OCI-LY7 (cell line): ENCODE data around the gene SLC43A2. TPM values are rescaled to one million over a fixed set of nuclear protein-coding genes. Genes with fewer than 3 reads are reported as not detected.

Experiments used
- BruUV-seq: library from RNA; stranded (reverse); fragments of 400-500 nt; replicated peaks from 2 replicates; lab custom pipeline; 2021; lab: Mats Ljungman, UMichigan
- CTCF ChIA-PET: fragments of 300-600 bp; sonication (Branson Sonifier 250); formaldehyde crosslinking; loops from one replicate; lab custom pipeline; 2022; ENCODE audit warnings: antibody characterized with exemption; ENCODE audit not compliant: unreplicated experiment; lab: Charles Lee
- POLR2A ChIA-PET: fragments of 300-600 bp; sonication (Branson Sonifier 250); formaldehyde crosslinking; loops from one replicate; lab custom pipeline; 2022; ENCODE audit warnings: antibody characterized with exemption; lab: Charles Lee
- DNase-seq: peaks from one replicate; pipeline ENCODE4 v3.0.0-alpha.2; 2015; ENCODE audit warnings: low spot score
- H2AFZ ChIP-seq: fragments of 200-600 bp; sonication (generic), shearing (Covaris generic); 2 replicates; pipeline ENCODE4 v1.6.1; 2014; ENCODE audit warnings: mild to moderate bottlenecking, antibody characterized with exemption, low read length, moderate library complexity
- H3K27ac ChIP-seq: fragments of 200-600 bp; sonication (generic); 2 replicates; pipeline ENCODE4 v1.5.1; 2014; ENCODE audit warnings: mixed run types, low read depth, mild to moderate bottlenecking, moderate library complexity, low read length, inconsistent platforms; ENCODE audit not compliant: poor library complexity, severe bottlenecking
- H3K36me3 ChIP-seq: fragments of 200-600 bp; sonication (generic); 2 replicates; pipeline ENCODE4 v1.6.1; 2014; ENCODE audit warnings: mild to moderate bottlenecking, antibody characterized with exemption, low read length, moderate library complexity, mixed read lengths; ENCODE audit not compliant: insufficient read depth
- H3K4me1 ChIP-seq: fragments of 200-600 bp; sonication (generic); 2 replicates; pipeline ENCODE4 v1.5.1; 2014; ENCODE audit warnings: mild to moderate bottlenecking, low read length; ENCODE audit not compliant: insufficient read depth, poor library complexity, severe bottlenecking
- H3K4me2 ChIP-seq: fragments of 200-600 bp; sonication (generic); 2 replicates; pipeline ENCODE4 v1.6.1; 2014; ENCODE audit warnings: mild to moderate bottlenecking, low read length
- H3K4me3 ChIP-seq: fragments of 200-600 bp; sonication (generic); 2 replicates; pipeline ENCODE4 v1.5.1; 2014; ENCODE audit warnings: mild to moderate bottlenecking, low read depth, low read length; ENCODE audit not compliant: poor library complexity, severe bottlenecking
- H3K79me2 ChIP-seq: fragments of 200-600 bp; sonication (generic); 2 replicates; pipeline ENCODE4 v1.6.1; 2016; ENCODE audit warnings: low read depth, mild to moderate bottlenecking, low read length, moderate library complexity, mixed read lengths; ENCODE audit not compliant: insufficient read depth
- H3K9me2 ChIP-seq: fragments of 200-600 bp; sonication (generic); 2 replicates; pipeline ENCODE4 v1.6.1; 2016; ENCODE audit warnings: mild to moderate bottlenecking, low read length, mixed read lengths; ENCODE audit not compliant: insufficient read depth
- H3K9me3 ChIP-seq: fragments of 200-600 bp; sonication (generic); 2 replicates; pipeline ENCODE4 v1.6.1; 2014; ENCODE audit warnings: mild to moderate bottlenecking, mixed run types, low read length, mixed read lengths
- H4K20me1 ChIP-seq: fragments of 200-600 bp; sonication (generic); 2 replicates; pipeline ENCODE4 v1.6.1; 2014; ENCODE audit warnings: mild to moderate bottlenecking, antibody characterized with exemption, low read length, moderate library complexity, mixed read lengths; ENCODE audit not compliant: insufficient read depth
- EZH2phosphoT487 ChIP-seq: fragments of 200-600 bp; sonication (generic); IDR thresholded peaks from 2 replicates; pipeline ENCODE4 v1.6.1; 2018; ENCODE audit warnings: low read depth, borderline replicate concordance, mild to moderate bottlenecking, mixed run types, antibody characterized with exemption, low read length, moderate library complexity, mixed read lengths
- intact Hi-C: fragments of 100-400 bp; cut with micrococcal nuclease; formaldehyde crosslinking; loops from one replicate; pipeline ENCODE4 v1.10.0; 2022; ENCODE audit not compliant: unreplicated experiment
- total RNA-seq, 2 experiments: library from RNA; depleted of rRNA in 1 of 2; stranded (reverse); fragments of >200 nt in 1 of 2; shearing (Covaris generic) in 1 of 2; gene quantifications; 2 replicates each; pipeline ENCODE4 v1.2.3, GENCODE V29; 2014 to 2022
- TF ChIP-seq, protein P1 (sequence below): fragments of 200-600 bp; sonication (generic); conservative IDR thresholded peaks from 2 replicates; pipeline ENCODE4 v1.5.1; 2014; ENCODE audit warnings: mild to moderate bottlenecking, antibody characterized with exemption, low read length, moderate library complexity, mixed read lengths

Gene SLC43A2
- total RNA-seq, 2 experiments from 2014 or later, result 9.2 to 17.1 TPM

DNA sequence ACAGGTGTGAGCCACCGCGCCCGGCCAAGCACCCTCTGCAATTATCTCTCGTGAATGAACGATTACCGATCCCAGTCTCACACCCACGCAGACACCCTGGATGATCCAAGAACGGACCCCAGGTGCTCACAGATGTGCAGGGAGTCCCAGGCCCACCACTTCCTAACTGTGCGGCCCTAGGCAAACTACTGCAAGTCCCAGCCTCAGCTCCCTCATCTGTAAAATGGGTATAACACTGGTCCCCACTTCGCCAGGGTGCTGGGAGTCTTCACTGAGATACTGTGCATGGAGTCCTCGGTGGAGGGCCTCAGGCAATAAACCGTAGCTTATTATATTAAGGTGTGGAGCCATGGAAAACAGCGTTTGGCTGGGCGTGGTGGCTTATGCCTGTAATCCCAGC is 44.5 kb downstream of the SLC43A2 start:
- no peak for DNase-seq
- ChIA-PET POLR2A (interaction anchor here (1.1 kb wide), 1 partner anchor 10 kb away, joined by 4 read pairs; no protein-coding TSS in a partner anchor), CTCF (no interaction called here)
- no peak overlapping the region for H3K27ac ChIP-seq
- no TSS peak for BruUV-seq
- peaks cover 12% of the 10 kb centered on the region for H3K4me1 ChIP-seq
- H2AFZ ChIP-seq, result no peak overlapping the region
- H3K36me3 ChIP-seq, result no peaks in the 10 kb centered on the region
- H3K4me2 ChIP-seq, result no peak overlapping the region
- H3K79me2 ChIP-seq, result no peaks in the 10 kb centered on the region
- no peak overlapping the region for H3K4me3 ChIP-seq
- no peaks in the 10 kb centered on the region for H3K9me3 ChIP-seq
- TF ChIP-seq EZH2phosphoT487, result no peak
- TF ChIP-seq, protein P1, sequence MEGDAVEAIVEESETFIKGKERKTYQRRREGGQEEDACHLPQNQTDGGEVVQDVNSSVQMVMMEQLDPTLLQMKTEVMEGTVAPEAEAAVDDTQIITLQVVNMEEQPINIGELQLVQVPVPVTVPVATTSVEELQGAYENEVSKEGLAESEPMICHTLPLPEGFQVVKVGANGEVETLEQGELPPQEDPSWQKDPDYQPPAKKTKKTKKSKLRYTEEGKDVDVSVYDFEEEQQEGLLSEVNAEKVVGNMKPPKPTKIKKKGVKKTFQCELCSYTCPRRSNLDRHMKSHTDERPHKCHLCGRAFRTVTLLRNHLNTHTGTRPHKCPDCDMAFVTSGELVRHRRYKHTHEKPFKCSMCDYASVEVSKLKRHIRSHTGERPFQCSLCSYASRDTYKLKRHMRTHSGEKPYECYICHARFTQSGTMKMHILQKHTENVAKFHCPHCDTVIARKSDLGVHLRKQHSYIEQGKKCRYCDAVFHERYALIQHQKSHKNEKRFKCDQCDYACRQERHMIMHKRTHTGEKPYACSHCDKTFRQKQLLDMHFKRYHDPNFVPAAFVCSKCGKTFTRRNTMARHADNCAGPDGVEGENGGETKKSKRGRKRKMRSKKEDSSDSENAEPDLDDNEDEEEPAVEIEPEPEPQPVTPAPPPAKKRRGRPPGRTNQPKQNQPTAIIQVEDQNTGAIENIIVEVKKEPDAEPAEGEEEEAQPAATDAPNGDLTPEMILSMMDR, result no peak
- no peaks in the 10 kb centered on the region for H3K9me2 ChIP-seq
- H4K20me1 ChIP-seq, result no peaks in the 10 kb centered on the region
- intact Hi-C loops, result no loop called here

GRCh38 chr17:1583556-1583955 is 45.1 kb downstream of the SLC43A2 start:
- no peak for TF ChIP-seq EZH2phosphoT487
- TF ChIP-seq, protein P1, result no peak
- BruUV-seq, result TSS peak; percentile 66
- CTCF ChIA-PET, result no interaction called here

DNA sequence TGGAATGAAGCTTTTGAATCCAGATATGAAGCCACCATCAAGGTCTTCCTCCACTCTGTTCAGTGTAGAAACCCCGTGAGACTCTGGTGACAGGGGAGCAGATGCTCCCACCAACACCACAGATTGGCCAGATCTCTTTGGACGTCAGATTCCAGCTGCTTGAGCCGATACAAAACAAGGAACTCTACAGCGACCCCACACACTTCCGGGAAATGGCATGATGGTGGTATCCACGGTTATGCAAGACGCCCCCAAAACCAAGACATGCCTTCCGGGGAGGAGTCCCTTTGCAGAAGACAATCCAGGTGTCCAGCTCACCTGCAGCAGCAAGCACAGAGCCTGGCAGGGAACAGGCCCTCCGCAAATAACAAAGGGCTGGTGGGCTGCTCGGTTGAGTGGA is 46.3 kb downstream of the SLC43A2 start:
- Histone ChIP-seq H4K20me1 (no peaks in the 10 kb centered on the region), H3K9me2 (no peaks in the 10 kb centered on the region), H3K4me2 (no peak overlapping the region), H3K9me3 (no peaks in the 10 kb centered on the region), H3K36me3 (no peaks in the 10 kb centered on the region), H3K4me1 (peaks cover 12% of the 10 kb centered on the region), H2AFZ (no peak overlapping the region), H3K79me2 (no peaks in the 10 kb centered on the region), H3K27ac (no peak overlapping the region), H3K4me3 (no peak overlapping the region)
- CTCF ChIA-PET, result no interaction called here
- no peak for TF ChIP-seq EZH2phosphoT487
- TF ChIP-seq, protein P1, result no peak
- intact Hi-C loops, result no loop called here
- no TSS peak for BruUV-seq
- POLR2A ChIA-PET, result interaction anchor here (1.0 kb wide), 1 partner anchor 50 kb away, joined by 3 read pairs; no protein-coding TSS in a partner anchor
- no peak for DNase-seq

More at GRCh38 chr17:1583556-1583955, 45.1 kb downstream of the SLC43A2 start:
- Histone ChIP-seq H2AFZ (no peak overlapping the region), H3K9me2 (no peaks in the 10 kb centered on the region), H3K4me2 (no peak overlapping the region), H3K36me3 (no peaks in the 10 kb centered on the region), H3K4me3 (no peak overlapping the region), H3K27ac (no peak overlapping the region), H3K4me1 (peaks cover 12% of the 10 kb centered on the region), H3K79me2 (no peaks in the 10 kb centered on the region), H4K20me1 (no peaks in the 10 kb centered on the region), H3K9me3 (no peaks in the 10 kb centered on the region)
- DNase-seq, result no peak
- POLR2A ChIA-PET, result interaction anchor here (0.5 to 1.1 kb wide), 2 partner anchors 10 to 13 kb away, joined by 3 to 4 read pairs; no protein-coding TSS in a partner anchor
- intact Hi-C loops, result no loop called here
